Fibroblast of the aortic adventitia (primary cell): ENCODE results near the gene PRMT2. TPM values are rescaled to one million over a fixed set of nuclear protein-coding genes. Genes with fewer than 3 reads are reported as not detected.

Experiments
- DNase-seq: peaks from one replicate; pipeline ENCODE4 v3.0.0-alpha.2; 2010; ENCODE audit warnings: low read depth
- H3K4me3 ChIP-seq: 2 replicates; pipeline ENCODE4 v1.5.1; 2011; ENCODE audit warnings: low read depth, mild to moderate bottlenecking, control low read depth, low read length, moderate library complexity
- CTCF ChIP-seq: IDR thresholded peaks from 2 replicates; pipeline ENCODE4 v1.5.1; 2011; ENCODE audit warnings: mild to moderate bottlenecking, low read length, control low read depth, inconsistent platforms; ENCODE audit not compliant: insufficient read depth
- total RNA-seq: library from RNA; depleted of rRNA; stranded (reverse); fragments of >200 nt; gene quantifications from 2 replicates; pipeline ENCODE4 v1.2.3, GENCODE V29; 2012; ENCODE audit warnings: low replicate concordance

PRMT2 gene
- total RNA-seq, 1 donor, result 96.6 TPM

GRCh38 chr21:46633566-46633965 is 1.9 kb upstream of the PRMT2 start:
- no peak overlapping the region for H3K4me3 ChIP-seq
- no peak for DNase-seq
- TF ChIP-seq CTCF, result no peak

GRCh38 chr21:46634427-46634826 is 1.0 kb upstream of the PRMT2 start:
- peak overlapping the region; percentile 65 for H3K4me3 ChIP-seq
- no peak for DNase-seq
- TF ChIP-seq CTCF, result no peak

- TF ChIP-seq CTCF, result peak; percentile 23
- H3K4me3 ChIP-seq, result peak overlapping the region; percentile 65
- DNase-seq, result peak; percentile 91
These were observed 529 bp upstream of the PRMT2 start for GRCh38 chr21:46634966-46635323.

- no peak for TF ChIP-seq CTCF
- DNase-seq, result no peak
- peak overlapping the region; percentile 100 for H3K4me3 ChIP-seq
These were observed 673 bp downstream of the PRMT2 start for GRCh38 chr21:46636181-46636512.

GRCh38 chr21:46636550-46637285 is 1.2 kb downstream of the PRMT2 start:
- TF ChIP-seq CTCF, result no peak
- peak overlapping the region; percentile 100 for H3K4me3 ChIP-seq
- no peak for DNase-seq

- peak overlapping the region; percentile 39 for H3K4me3 ChIP-seq
- no peak for DNase-seq
These were observed 2.7 kb downstream of the PRMT2 start for GRCh38 chr21:46637952-46638746.

More at GRCh38 chr21:46637952-46638746, 2.7 kb downstream of the PRMT2 start:
- TF ChIP-seq CTCF, result no peak
